ENCODE measurements around the gene GRIN2A.

DNA sequence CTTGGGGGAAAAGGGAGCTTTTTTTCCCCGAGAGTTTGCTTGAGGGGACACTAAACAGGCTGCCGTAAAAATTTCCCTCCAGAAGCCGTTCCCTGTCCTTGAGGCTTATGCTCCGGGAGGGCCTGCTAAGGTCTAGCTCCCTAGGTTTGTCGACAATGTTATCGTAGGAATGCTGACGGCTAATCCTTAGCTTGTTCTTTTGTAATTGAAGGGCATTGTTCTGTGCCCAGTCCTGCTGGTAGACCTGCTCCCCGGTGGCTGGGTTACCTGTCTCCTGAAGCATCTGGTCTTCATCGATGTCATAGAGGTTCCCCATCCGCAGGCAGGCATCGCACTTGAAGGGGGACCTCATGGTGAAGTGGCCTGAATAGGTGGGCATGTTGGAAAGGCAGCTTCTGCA is 418.7 kb downstream of the GRIN2A start:
- TF ChIP-seq POLR2AphosphoS5 (IDR thresholded peaks at IDR 0.05; ENCODE audit: borderline replicate concordance, low read depth, low read length) (no peak), EZH2 (IDR thresholded peaks at IDR 0.05) (no peak), FOXP2 (optimal IDR thresholded peaks at IDR 0.05; ENCODE audit: control extremely low read depth, extremely low read length, insufficient read depth) (no peak)

All from SK-N-MC (cell line).